ENCODE data around the gene NMT1.

GRCh38 chr17:45136846-45137560 is 75.9 kb downstream of the NMT1 start:
- TF ChIP-seq YY1 (IDR thresholded peaks at IDR 0.05), result no peak
- no peak for TF ChIP-seq CTCF (IDR thresholded peaks at IDR 0.05; ENCODE audit: low read depth, low read length, missing input control)
- no peak for TF ChIP-seq RAD21 (IDR thresholded peaks at IDR 0.05)
